ENCODE data around the gene SNTG2.

GRCh38 chr2:930935-931334, 19.7 kb upstream of the SNTG2 start:
- no peak for TF ChIP-seq CTCF (IDR thresholded peaks at IDR 0.05)
- no peak for TF ChIP-seq POLR2AphosphoS5 (IDR thresholded peaks at IDR 0.05)
- no peak for TF ChIP-seq POLR2A (IDR thresholded peaks at IDR 0.05)
- TF ChIP-seq EP300 (IDR thresholded peaks at IDR 0.05): no peak
